ENCODE data around the gene DNAJC17.

Gene DNAJC17

GRCh38 chr15:40766194-40766815 is 41.0 kb downstream of the DNAJC17 start:
- no peak for DNase-seq (ENCODE audit: low spot score)

DNA sequence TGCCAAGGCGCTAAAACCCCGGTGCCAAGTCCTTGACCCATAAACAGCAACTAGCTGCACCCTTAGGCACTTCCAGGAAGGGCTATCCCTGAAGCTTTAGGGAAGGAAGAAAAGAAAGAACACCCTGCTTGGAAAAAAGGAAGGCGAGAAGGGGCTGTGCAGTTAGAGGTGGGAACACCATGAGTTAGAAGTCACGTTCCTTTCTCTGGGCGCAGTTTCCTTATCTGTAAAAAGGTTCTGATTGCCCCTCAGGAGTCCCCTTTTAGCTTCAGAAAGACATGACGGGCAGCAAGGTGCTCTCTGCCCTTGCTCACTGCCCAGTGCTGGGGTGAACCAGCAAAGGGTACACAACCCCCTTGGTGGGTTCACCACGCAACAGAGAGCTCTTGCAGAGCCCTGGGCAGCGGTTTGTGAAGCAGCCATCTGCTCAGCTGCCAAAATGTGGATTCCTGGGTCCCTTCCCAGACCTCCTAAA is 42.6 kb downstream of the DNAJC17 start:
- DNase-seq (ENCODE audit: low spot score) = no peak

DNA sequence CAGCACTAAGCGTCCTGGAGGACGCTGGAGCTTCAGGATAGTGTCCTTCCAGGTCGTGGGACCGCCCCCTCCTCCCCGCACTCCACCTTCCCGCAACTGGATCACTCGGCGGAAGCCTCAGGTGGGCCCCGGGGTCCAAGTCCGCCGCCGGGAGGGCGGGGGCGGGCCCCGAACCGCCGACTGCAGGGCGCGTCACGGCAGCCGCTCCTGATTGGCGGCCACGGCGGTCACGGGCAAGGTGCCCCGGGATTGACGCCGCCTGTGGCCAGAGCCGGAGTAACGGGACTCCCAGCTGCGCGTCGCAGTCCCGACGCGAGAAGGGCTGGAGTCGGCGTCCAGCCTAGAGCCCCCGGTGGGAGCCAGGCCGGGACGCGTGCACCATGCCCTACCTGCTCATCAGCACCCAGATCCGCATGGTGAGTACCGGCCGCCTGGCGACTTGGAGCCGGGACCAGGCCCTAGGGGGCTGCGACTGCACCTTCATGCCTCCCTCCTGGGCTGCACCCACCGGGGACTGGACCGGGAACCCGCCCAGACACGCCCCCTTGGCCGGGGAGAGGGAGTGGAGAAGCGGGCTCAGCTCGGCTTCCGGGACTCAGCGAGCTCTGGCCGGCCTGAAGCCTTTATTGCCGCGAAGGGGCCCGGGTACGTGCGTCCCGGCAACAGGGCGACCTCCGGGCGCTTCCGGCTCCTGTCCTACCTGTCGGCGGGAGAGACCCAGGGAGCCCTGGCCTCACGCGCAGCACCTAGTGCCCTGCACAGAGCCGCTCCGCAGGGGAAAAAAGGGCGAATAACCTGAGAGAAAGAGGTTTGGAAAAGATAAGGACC is 43.3 kb downstream of the DNAJC17 start, which contains the start of gene GCHFR:
TSS of gene GCHFR (plus strand) at position 268 of the 828 bp plus-strand sequence. CDS start at position 381, 113 bp downstream.
- DNase-seq (ENCODE audit: low spot score) = peak; percentile 8

DNA sequence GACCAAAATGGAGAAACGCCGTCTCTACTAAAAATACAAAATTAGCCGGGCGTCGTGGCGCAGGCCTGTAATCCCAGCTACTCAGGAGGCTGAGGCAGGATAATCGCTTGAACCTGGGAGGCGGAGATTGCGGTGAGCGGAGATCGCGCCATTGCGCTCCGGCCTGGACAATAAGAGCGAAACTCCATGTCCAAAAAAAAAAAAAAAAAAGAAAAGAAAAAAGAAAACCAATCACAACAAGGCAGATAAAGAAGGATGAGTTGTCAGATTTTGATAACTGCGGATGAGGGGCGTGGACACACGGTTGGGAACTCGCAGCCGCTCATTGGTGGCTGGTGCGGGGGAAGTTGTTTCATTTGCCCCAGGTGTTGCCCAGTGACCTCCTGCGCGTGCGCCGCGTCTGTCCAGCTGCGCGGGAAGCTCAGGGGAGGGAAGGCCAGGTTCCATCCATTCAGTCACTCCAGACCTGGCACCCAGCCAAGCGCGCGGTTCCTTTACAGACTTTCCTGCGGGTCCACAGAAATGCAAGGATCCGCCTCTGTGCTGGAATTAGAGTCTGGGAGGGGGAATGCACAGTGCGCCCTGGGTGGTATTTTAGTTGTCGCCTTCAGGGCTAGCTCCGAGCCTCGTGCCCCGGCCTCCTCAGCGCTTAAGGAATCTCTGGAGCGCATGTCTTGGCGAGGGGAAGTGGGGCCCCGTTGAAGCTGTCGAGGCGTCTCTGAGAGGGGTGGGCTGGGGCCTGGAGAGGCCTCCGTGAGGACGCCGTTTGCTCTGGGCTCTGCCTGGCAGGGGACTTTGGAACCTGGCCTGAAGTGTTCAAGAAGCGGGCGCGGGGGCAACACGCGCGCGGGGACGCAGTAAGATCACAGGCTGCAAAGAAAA is 44.1 kb downstream of the DNAJC17 start:
- no peak for DNase-seq (ENCODE audit: low spot score)

DNA sequence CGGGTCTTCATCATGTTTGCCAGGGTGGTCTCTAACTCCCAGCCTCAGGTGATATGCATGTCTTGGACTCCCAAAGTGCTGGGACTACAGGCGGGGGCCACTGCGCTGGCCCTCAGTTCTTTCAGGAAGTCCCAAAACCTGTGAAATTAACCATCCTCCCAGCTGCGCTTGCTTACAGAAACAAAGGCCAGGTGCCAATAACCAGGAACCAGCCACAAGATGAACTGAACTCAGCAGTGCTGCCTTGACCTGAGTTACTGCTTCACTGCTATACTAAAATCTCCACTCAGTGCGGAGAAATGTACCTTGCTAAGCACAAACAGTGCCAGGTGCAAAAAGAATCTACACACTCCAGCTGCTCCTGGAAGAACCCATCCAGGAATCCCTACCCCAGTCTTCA is 47.3 kb downstream of the DNAJC17 start:
- no peak for DNase-seq (ENCODE audit: low spot score)

DNA sequence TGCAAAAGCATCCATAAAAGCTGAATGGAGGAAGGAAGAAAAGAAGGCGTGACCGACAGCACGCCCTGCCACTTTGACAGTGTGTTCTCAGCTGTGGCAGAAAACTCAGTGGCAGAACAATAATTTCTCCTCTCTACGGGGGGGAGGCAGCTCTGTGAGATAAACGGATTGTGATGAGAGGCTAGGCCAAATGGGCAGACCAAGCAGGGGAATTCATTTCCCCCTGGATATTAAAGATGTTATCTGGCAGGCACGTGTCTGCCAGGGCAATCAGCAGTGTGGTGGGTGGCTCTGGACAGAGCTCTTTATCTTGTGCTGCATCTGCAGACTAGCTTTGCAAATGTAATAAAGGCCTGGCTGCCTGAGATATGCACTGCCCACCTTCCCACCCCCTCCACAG is 50.3 kb downstream of the DNAJC17 start:
- DNase-seq (ENCODE audit: low spot score) = no peak

- no peak for DNase-seq (ENCODE audit: low spot score)
These were observed 51.5 kb downstream of the DNAJC17 start for GRCh38 chr15:40755812-40756208.

- DNase-seq (ENCODE audit: low spot score) = peak; percentile 75
These were observed 52.1 kb downstream of the DNAJC17 start, which contains the start of gene RMDN3 for GRCh38 chr15:40754883-40755811. Gene RMDN3, minus strand, starts transcription at chr15:40755254. Its CDS starts 471 bp downstream, at chr15:40754783.

- no peak for DNase-seq (ENCODE audit: low spot score)
These were observed 52.7 kb downstream of the DNAJC17 start for GRCh38 chr15:40754574-40754882.

DNA sequence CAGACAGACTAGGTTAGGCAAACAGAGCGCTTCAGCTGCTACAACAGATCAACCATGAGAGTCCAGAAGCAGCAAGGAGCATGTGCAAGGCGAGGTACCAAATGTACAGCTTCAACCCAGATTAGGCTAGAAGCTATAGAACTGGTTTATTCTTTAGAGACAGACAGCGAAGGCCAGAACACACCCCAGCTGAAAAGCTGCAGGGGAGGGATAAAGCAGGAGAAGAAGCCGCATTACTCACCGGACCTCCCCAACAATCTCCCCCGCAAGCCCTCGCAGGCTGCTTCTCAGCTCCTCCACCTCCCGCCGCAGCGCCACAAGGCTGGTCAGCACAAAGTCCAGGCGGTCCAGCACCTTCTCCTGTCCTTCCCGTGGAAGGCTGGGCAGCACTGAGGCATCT is 55.5 kb downstream of the DNAJC17 start:
- DNase-seq (ENCODE audit: low spot score) = no peak

DNA sequence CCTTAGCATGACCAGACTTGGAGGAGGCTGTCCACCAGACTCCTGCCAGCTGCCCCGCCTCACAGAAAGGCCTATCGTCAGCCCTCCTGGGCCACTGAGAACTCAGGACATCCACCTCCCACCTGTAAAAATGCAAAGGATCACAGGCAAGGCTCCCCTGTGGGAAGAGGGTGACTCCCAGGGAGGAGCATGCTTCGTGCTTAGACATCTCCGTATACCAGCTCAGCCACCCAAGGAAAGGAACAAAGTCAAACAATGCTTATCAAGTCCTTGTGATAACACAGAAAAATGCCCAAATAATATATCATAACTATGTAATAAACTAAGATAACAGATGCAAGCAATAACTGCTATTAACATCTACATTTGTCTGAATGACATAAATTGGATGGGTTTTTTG is 56.4 kb downstream of the DNAJC17 start:
- DNase-seq (ENCODE audit: low spot score) = no peak

GRCh38 chr15:40749151-40749630 is 58.1 kb downstream of the DNAJC17 start:
- DNase-seq (ENCODE audit: low spot score) = no peak

GRCh38 chr15:40747685-40748631 is 59.3 kb downstream of the DNAJC17 start:
- no peak for DNase-seq (ENCODE audit: low spot score)

DNA sequence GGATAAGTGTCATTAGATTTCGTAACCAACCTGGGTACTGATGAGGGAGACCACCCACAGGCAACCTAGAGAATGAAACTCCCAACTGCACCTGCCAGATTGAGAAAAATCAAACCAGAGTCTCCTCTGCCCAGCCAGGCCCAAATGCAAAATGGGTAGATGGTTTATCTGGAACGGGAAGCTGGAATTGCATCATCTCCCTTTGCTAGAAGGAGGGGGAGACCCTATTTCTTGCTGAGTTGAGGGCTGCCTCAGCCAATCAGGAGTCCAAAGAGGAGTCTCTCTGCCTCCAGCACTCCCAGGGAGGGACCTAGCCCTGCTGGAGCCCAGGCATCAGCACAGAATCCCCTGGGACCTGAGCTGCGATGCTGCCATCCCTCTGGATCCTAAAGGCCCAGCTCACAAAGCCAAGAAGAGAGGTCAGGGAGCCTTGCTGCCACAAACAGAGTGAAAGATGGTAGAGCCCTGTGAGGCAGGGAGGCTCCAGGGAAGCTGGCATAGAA is 60.3 kb downstream of the DNAJC17 start:
- DNase-seq (ENCODE audit: low spot score) = no peak

- DNase-seq (ENCODE audit: low spot score) = no peak
These were observed 62.5 kb downstream of the DNAJC17 start for GRCh38 chr15:40744815-40745152.

DNA sequence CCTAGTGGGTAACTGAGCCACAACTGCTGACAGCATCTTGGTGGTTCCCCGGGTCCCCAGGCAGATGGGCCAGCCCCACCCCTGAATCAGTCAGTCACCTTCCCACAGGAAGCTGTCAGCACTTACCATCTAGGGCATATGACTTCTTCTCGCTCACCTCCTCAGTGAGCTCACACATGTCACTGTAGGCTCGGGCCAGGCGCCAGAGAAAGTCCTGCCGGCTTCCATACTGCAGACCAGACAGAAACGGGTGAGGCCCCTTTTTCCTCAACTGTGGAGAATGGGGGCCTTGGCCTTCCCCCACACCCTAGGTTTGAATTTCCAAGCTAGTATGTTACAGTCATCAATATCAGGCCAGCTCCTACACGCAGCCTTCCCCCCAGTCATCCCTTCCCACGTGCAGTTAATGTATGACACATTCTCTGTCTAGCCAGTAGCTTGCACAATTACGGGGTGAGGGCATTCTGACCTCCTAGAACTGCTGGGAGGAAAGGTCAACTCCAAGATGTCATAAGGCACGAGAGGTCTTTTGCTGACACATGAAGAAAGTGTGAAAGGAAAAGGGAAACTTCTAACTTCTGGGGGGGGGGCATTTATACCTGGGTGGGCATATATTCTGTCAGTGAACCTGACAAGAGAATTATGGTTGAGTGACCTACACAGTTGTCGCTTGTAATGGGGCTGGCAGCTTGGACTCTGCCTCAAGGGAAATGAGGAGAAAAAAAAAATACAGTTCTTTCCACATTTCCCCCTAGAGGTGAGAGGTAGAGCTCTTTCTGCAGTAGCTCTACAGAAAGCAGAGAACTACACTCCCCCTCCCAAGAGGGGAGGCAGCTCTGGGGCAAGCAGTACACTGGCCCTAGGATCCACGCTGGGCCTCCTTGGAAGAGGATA is 63.1 kb downstream of the DNAJC17 start:
- DNase-seq (ENCODE audit: low spot score) = no peak

DNA sequence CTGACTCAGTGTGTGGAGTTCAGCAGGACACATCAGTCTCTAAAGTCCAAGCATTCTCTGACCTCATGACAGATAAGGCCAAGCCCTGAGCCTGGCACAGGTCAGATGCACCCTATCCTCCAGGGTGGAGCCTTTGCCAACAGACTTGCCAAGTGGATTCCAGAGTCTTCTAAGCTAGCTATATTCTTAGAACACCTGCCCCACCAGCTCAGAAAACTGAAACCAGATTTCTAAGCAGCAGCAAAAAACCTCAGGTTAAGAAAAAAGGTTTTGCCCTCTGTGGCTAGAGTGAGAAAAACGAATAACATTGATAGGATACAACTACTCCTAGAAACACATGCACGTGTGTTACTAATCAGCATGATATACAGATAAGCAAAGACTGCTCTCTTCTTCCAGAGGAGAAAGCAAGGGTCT is 63.8 kb downstream of the DNAJC17 start:
- DNase-seq (ENCODE audit: low spot score) = no peak

- no peak for DNase-seq (ENCODE audit: low spot score)
These were observed 67.4 kb downstream of the DNAJC17 start for GRCh38 chr15:40739854-40740253.

DNA sequence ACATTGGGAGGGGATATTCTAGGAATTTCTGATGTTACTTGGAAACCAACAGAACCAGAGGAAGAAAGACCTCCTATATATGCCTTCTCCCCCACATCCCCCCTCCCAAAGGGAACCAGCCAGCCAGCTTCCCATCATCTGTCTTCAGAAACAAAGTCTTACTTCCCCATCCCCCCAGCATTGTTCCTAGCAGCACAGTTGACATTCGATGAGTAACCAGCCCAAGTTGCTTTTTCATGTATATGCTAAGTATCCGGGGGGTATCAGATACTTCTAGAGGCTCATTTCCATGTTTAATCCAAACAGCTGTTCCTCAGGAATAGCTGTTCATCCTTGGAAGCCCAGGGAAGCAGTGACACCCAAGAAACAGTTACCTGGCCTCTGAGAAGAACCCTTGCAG is 68.2 kb downstream of the DNAJC17 start:
- no peak for DNase-seq (ENCODE audit: low spot score)

All from COLO829 (cell line).